Measurements from ENCODE around the gene ENAH.

ENAH gene

GRCh38 chr1:225449261-225449660 is 203.7 kb downstream of the ENAH start:
- no peak for DNase-seq

GRCh38 chr1:225448146-225448805 is 204.6 kb downstream of the ENAH start:
- no peak for DNase-seq

GRCh38 chr1:225447650-225448089 is 205.3 kb downstream of the ENAH start:
- no peak for DNase-seq

- DNase-seq = no peak
These were observed 205.8 kb downstream of the ENAH start for GRCh38 chr1:225446981-225447615.

GRCh38 chr1:225446595-225446960 is 206.3 kb downstream of the ENAH start:
- no peak for DNase-seq

GRCh38 chr1:225445639-225446594 is 207.0 kb downstream of the ENAH start:
- DNase-seq = no peak

GRCh38 chr1:225442123-225442505 is 210.8 kb downstream of the ENAH start:
- no peak for DNase-seq

GRCh38 chr1:225441314-225442122 is 211.4 kb downstream of the ENAH start:
- no peak for DNase-seq

GRCh38 chr1:225440380-225441221 is 212.3 kb downstream of the ENAH start:
- DNase-seq = no peak

- DNase-seq = no peak
These were observed 215.0 kb downstream of the ENAH start for GRCh38 chr1:225437710-225438437.
